HL-60 (cell line): ENCODE measurements around the gene FAM204A.

Source experiments
- CTCF ChIP-seq: IDR thresholded peaks from one replicate; pipeline ENCODE4 v1.5.1; 2011; ENCODE audit warnings: low read length, control low read depth, inconsistent platforms; ENCODE audit not compliant: insufficient read depth
- GABPA ChIP-seq: IDR thresholded peaks from 2 replicates; pipeline ENCODE4 v1.6.1; 2012; ENCODE audit warnings: low read depth
- POLR2AphosphoS5 ChIP-seq: IDR thresholded peaks from 2 replicates; pipeline ENCODE4 v1.6.1; 2012; ENCODE audit warnings: low read depth
- REST ChIP-seq: IDR thresholded peaks from 2 replicates; pipeline ENCODE4 v1.6.1; 2012; ENCODE audit warnings: low read depth; ENCODE audit not compliant: insufficient replicate concordance
- SPI1 ChIP-seq: IDR thresholded peaks from 2 replicates; pipeline ENCODE4 v1.6.1; 2012; ENCODE audit warnings: low read depth, mild to moderate bottlenecking, borderline replicate concordance

- TF ChIP-seq POLR2AphosphoS5 = no peak
- no peak for TF ChIP-seq CTCF
- no peak for TF ChIP-seq REST
- TF ChIP-seq GABPA = no peak
- no peak for TF ChIP-seq SPI1
These were observed 3.0 kb downstream of the FAM204A start for GRCh38 chr10:118339111-118339510.
